IMR-90 (cell line): ENCODE data around the gene SLC24A3. TPM values are rescaled to one million over a fixed set of nuclear protein-coding genes. Genes with fewer than 3 reads are reported as not detected.

ENCODE experiments used
- ATAC-seq: fragments of 200-7000 bp; cut with Tn5 transposase; 2 replicates; pipeline ENCODE4 v1.9.1; 2020; ENCODE audit warnings: low read depth, mild to moderate bottlenecking, moderate library complexity
- BruUV-seq: library from RNA; stranded (reverse); fragments of 400-500 nt; replicated peaks from 2 replicates; lab custom pipeline; 2021; lab: Mats Ljungman, UMichigan
- CTCF ChIA-PET: fragments of 300-600 bp; formaldehyde crosslinking; extraction: SDS; loops from one replicate; lab custom pipeline; 2021; ENCODE audit warnings: antibody characterized with exemption; lab: Yijun Ruan, JAX
- POLR2A ChIA-PET: fragments of 300-600 bp; sonication (Branson Sonifier 250); formaldehyde crosslinking; loops from one replicate; lab custom pipeline; 2022; ENCODE audit warnings: antibody characterized with exemption; ENCODE audit not compliant: unreplicated experiment; lab: Charles Lee
- DNase-seq: peaks from one replicate; pipeline ENCODE4 v3.0.0; 2013
- H2AFZ ChIP-seq: replicated peaks from 2 replicates; pipeline ENCODE3; 2013; ENCODE audit warnings: low read length, mild to moderate bottlenecking; ENCODE audit not compliant: poor library complexity
- H2AK5ac ChIP-seq: 2 replicates; pipeline ENCODE4 v1.6.1; 2013; ENCODE audit warnings: low read depth, low read length, inconsistent platforms
- H2AK9ac ChIP-seq: replicated peaks from 2 replicates; pipeline ENCODE3; 2013; ENCODE audit warnings: mild to moderate bottlenecking, low read depth, low read length, moderate library complexity; ENCODE audit not compliant: poor library complexity
- H2BK120ac ChIP-seq: 2 replicates; pipeline ENCODE4 v1.6.1; 2013; ENCODE audit warnings: low read depth, low read length, inconsistent platforms
- H2BK15ac ChIP-seq: 3 replicates; pipeline ENCODE4 v1.6.1; 2013; ENCODE audit warnings: low read depth, low read length, inconsistent platforms
- H2BK20ac ChIP-seq: 2 replicates; pipeline ENCODE4 v1.6.1; 2013; ENCODE audit warnings: low read depth, mild to moderate bottlenecking, inconsistent platforms, low read length, moderate library complexity
- H2BK5ac ChIP-seq: 2 replicates; pipeline ENCODE4 v1.6.1; 2013; ENCODE audit warnings: mild to moderate bottlenecking, low read depth, low read length, inconsistent platforms; ENCODE audit not compliant: poor library complexity, severe bottlenecking
- H3K14ac ChIP-seq: replicated peaks from 2 replicates; pipeline ENCODE4 v1.6.1; 2013; ENCODE audit warnings: low read depth, low read length, inconsistent platforms
- H3K18ac ChIP-seq: 2 replicates; pipeline ENCODE4 v1.6.1; 2013; ENCODE audit warnings: low read depth, low read length, control low read depth
- H3K23ac ChIP-seq: 2 replicates; pipeline ENCODE4 v1.6.1; 2013; ENCODE audit warnings: low read depth, low read length, inconsistent platforms
- H3K27ac ChIP-seq: 2 replicates; pipeline ENCODE4 v1.5.1; 2013; ENCODE audit warnings: mild to moderate bottlenecking, control low read depth, low read length; ENCODE audit not compliant: insufficient read depth
- H3K27me3 ChIP-seq: 2 replicates; pipeline ENCODE4 v1.6.1; 2013; ENCODE audit warnings: low read length; ENCODE audit not compliant: control insufficient read depth, insufficient read depth
- H3K36me3 ChIP-seq: 2 replicates; pipeline ENCODE4 v1.6.1; 2013; ENCODE audit warnings: low read length, mixed read lengths; ENCODE audit not compliant: control insufficient read depth, insufficient read depth
- H3K4ac ChIP-seq: 2 replicates; pipeline ENCODE4 v1.6.1; 2013; ENCODE audit warnings: low read depth, low read length, inconsistent platforms
- H3K4me1 ChIP-seq: 2 replicates; pipeline ENCODE4 v1.6.1; 2013; ENCODE audit warnings: low read length, mixed read lengths; ENCODE audit not compliant: control insufficient read depth, insufficient read depth
- H3K4me2 ChIP-seq: 2 replicates; pipeline ENCODE4 v1.6.1; 2013; ENCODE audit warnings: low read depth, mild to moderate bottlenecking, control low read depth, low read length, moderate library complexity
- H3K4me3 ChIP-seq: 2 replicates; pipeline ENCODE4 v1.5.1; 2013; ENCODE audit warnings: low read depth, mild to moderate bottlenecking, control low read depth, low read length, moderate library complexity; ENCODE audit not compliant: insufficient read depth
- H3K56ac ChIP-seq: 2 replicates; pipeline ENCODE4 v1.6.1; 2013; ENCODE audit warnings: low read length, inconsistent platforms; ENCODE audit not compliant: insufficient read depth; ENCODE audit errors: extremely low read depth
- H3K79me1 ChIP-seq, 2 experiments: 2 replicates each; pipeline ENCODE4 v1.6.1; 2013; ENCODE audit warnings: low read length in 2 of 2, inconsistent platforms in 1 of 2, low read depth in 1 of 2
- H3K9ac ChIP-seq: 2 replicates; pipeline ENCODE4 v1.6.1; 2013; ENCODE audit warnings: low read depth, low read length, control low read depth
- H3K9me1 ChIP-seq: 2 replicates; pipeline ENCODE4 v1.6.1; 2013; ENCODE audit warnings: low read length, inconsistent platforms; ENCODE audit not compliant: insufficient read depth
- H3K9me3 ChIP-seq: 2 replicates; pipeline ENCODE4 v1.6.1; 2013; ENCODE audit warnings: low read length; ENCODE audit not compliant: control insufficient read depth, insufficient read depth
- H4K20me1 ChIP-seq: 2 replicates; pipeline ENCODE4 v1.6.1; 2013; ENCODE audit warnings: low read length, inconsistent platforms; ENCODE audit not compliant: insufficient read depth
- H4K5ac ChIP-seq: 2 replicates; pipeline ENCODE4 v1.6.1; 2013; ENCODE audit warnings: mild to moderate bottlenecking, low read depth, low read length, control low read depth
- H4K8ac ChIP-seq, 2 experiments: 2 replicates each; pipeline ENCODE4 v1.6.1; 2013; ENCODE audit warnings: low read depth in 2 of 2, low read length in 2 of 2, control low read depth in 1 of 2, inconsistent platforms in 1 of 2
- H4K91ac ChIP-seq: 2 replicates; pipeline ENCODE4 v1.6.1; 2013; ENCODE audit warnings: low read depth, low read length, inconsistent platforms; ENCODE audit not compliant: insufficient read depth
- CEBPB ChIP-seq: IDR thresholded peaks from 2 replicates; pipeline ENCODE4 v1.6.1; 2012; ENCODE audit warnings: low read depth, low read length, improper control_type of control experiment
- CHD1 ChIP-seq: IDR thresholded peaks from 2 replicates; pipeline ENCODE4 v1.6.1; 2012; ENCODE audit warnings: low read depth, low read length, improper control_type of control experiment
- CTCF ChIP-seq: conservative IDR thresholded peaks from 2 replicates; pipeline ENCODE4 v1.5.1; 2012; ENCODE audit warnings: mild to moderate bottlenecking, low read depth, low read length, improper control_type of control experiment
- FOS ChIP-seq: fragments of 150-350 bp; IDR thresholded peaks from 2 replicates; pipeline ENCODE4 v1.6.1; 2016; ENCODE audit warnings: low read depth, low read length
- MXI1 ChIP-seq: IDR thresholded peaks from 2 replicates; pipeline ENCODE4 v1.6.1; 2012; ENCODE audit warnings: low read depth, mild to moderate bottlenecking, low read length, moderate library complexity, borderline replicate concordance
- RCOR1 ChIP-seq: IDR thresholded peaks from 2 replicates; pipeline ENCODE4 v1.6.1; 2012; ENCODE audit warnings: mild to moderate bottlenecking, low read length, improper control_type of control experiment; ENCODE audit not compliant: insufficient replicate concordance
- SMC3 ChIP-seq: fragments of 150-350 bp; IDR thresholded peaks from 2 replicates; pipeline ENCODE4 v1.6.1; 2016; ENCODE audit warnings: low read depth, mild to moderate bottlenecking, antibody characterized with exemption, low read length, moderate library complexity
- WGBS, 2 experiments: methylation state at CpG; one replicate each; pipeline versions ENCODE4 v1.1.5 to v1.1.7; 2013; ENCODE audit warnings: missing lambda C conversion rate in 2 of 2; ENCODE audit not compliant: insufficient read length in 1 of 2; ENCODE audit errors: extremely low coverage in 2 of 2; 5-methylcytosine and 5-hydroxymethylcytosine counted together
- dilution Hi-C: fragments of 300-500 bp; cut with HindIII; formaldehyde crosslinking; loops from one replicate; pipeline ENCODE4 v1.14.3; 2018; ENCODE audit warnings: low sequenced_read_pairs; ENCODE audit not compliant: unreplicated experiment
- in situ Hi-C: fragments of 300-500 bp; cut with MboI; formaldehyde crosslinking; loops from 3 replicates; pipeline ENCODE4 v1.14.3; 2019; ENCODE audit warnings: low sequenced_read_pairs, inconsistent platforms, mixed read lengths
- intact Hi-C: fragments of 100-400 bp; cut with micrococcal nuclease; formaldehyde crosslinking; loops from 2 replicates; pipeline ENCODE4 v1.10.0; 2022
- polyA plus RNA-seq, 3 experiments: library from polyadenylated mRNA; depleted of rRNA; stranded (reverse); fragments of >200 nt; gene quantifications; 2 replicates each; pipeline ENCODE4 v1.2.3, GENCODE V29; 2012; ENCODE audit warnings: low replicate concordance in 1 of 3
- total RNA-seq: library from RNA; depleted of rRNA; stranded (reverse); fragments of >200 nt; gene quantifications from 2 replicates; pipeline ENCODE4 v1.2.3, GENCODE V29; 2012

Gene SLC24A3
- total and polyA plus RNA-seq, 2 of the 4 experiments (the other 2 are of a cell fraction): not detected

DNA sequence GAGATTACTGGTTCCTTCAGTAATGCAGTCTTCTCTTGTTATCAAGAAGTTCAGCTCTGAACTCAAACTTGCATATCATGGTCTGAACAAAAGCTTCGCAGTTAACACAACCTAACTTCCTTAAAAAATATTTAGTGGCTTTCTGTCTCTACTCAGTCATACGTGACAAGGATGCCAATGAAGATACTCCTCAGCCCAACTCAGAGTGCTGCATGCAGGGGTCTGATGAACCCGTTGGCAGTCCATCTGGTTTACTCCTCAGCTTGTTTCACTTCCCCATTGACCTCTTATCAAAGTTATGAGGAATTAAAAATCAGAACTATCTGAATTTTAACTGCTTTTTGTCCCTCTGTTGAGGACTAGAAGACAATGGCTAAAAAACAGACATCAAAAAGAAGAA lies 489.0 kb downstream of the SLC24A3 start:
- H2AFZ ChIP-seq: no peak overlapping the region
- TF ChIP-seq SMC3 (no peak), CHD1 (no peak), FOS (no peak), CEBPB (no peak), MXI1 (no peak), RCOR1 (no peak), CTCF (no peak)
- no peak for DNase-seq
- no peak overlapping the region for H2BK5ac ChIP-seq
- POLR2A ChIA-PET: no interaction called here
- H4K91ac ChIP-seq: no peak overlapping the region
- H3K4me1 ChIP-seq: peaks cover 6% of the 10 kb centered on the region; the same call in 1 of the 2 replicates
- in situ Hi-C loops: no loop called here
- no peak overlapping the region for H2BK20ac ChIP-seq
- no peaks in the 10 kb centered on the region for H3K9me1 ChIP-seq
- CTCF ChIA-PET: no interaction called here
- no peak overlapping the region for H3K4me3 ChIP-seq
- no peaks in the 10 kb centered on the region for H3K79me1 ChIP-seq
- dilution Hi-C loops: no loop called here
- H3K27ac ChIP-seq: no peak overlapping the region
- H3K23ac ChIP-seq: no peak overlapping the region
- H2BK15ac ChIP-seq: no peak overlapping the region
- intact Hi-C loops: no loop called here
- no peak overlapping the region for H3K14ac ChIP-seq
- no peaks in the 10 kb centered on the region for H4K20me1 ChIP-seq
- H3K9ac ChIP-seq: no peak overlapping the region
- ATAC-seq: no peak
- no peak overlapping the region for H4K5ac ChIP-seq
- peaks cover 15% of the 10 kb centered on the region for H3K27me3 ChIP-seq
- no peaks in the 10 kb centered on the region for H3K36me3 ChIP-seq
- no TSS peak for BruUV-seq
- no peak overlapping the region for H3K4ac ChIP-seq
- no peaks in the 10 kb centered on the region for H3K9me3 ChIP-seq
- H2BK120ac ChIP-seq: no peak overlapping the region
- WGBS, 2 experiments: no CpG with 5 or more reads among the region's 3 CpGs
- no peak overlapping the region for H2AK5ac ChIP-seq
- no peak overlapping the region for H2AK9ac ChIP-seq
- no peak overlapping the region for H3K4me2 ChIP-seq
- H4K8ac ChIP-seq: no peak overlapping the region
- H3K56ac ChIP-seq: no peak overlapping the region
- no peak overlapping the region for H3K18ac ChIP-seq
